ENCODE results near the gene SRGAP3.

- TF ChIP-seq CTCF (IDR thresholded peaks at IDR 0.05): no peak
- TF ChIP-seq POLR2A (IDR thresholded peaks at IDR 0.05): no peak
Observed at GRCh38 chr3:9253327-9253726, 3.9 kb upstream of the SRGAP3 start.

Data from body of pancreas (tissue), 4 donors.